Thyroid gland (tissue), 4 donors: ENCODE measurements around the gene FBXW5. TPM values are rescaled to one million over a fixed set of nuclear protein-coding genes. Genes with fewer than 3 reads are reported as not detected.

Source experiments
- DNase-seq, 2 donors: peaks; one replicate each; pipeline ENCODE4 v3.0.0-alpha.2; 2019
- H3K27ac ChIP-seq, 3 donors: fragments of 200-600 bp; sonication (generic); 1 replicate in 2 of 3; 2 replicates in 1 of 3; pipeline ENCODE4 v1.5.1; 2016 to 2019; ENCODE audit warnings: mild to moderate bottlenecking in 1 of 3, moderate library complexity in 1 of 3
- H3K27me3 ChIP-seq: fragments of 200-600 bp; sonication (generic); one replicate; pipeline ENCODE4 v1.5.1; 2019
- H3K36me3 ChIP-seq, 2 donors: fragments of 200-600 bp; sonication (generic); one replicate each; pipeline ENCODE4 v1.5.1; 2016 to 2019
- H3K4me1 ChIP-seq, 2 donors: fragments of 200-600 bp; sonication (generic); one replicate each; pipeline ENCODE4 v1.5.1; 2017 to 2019
- H3K4me3 ChIP-seq, 3 donors: fragments of 200-600 bp; sonication (generic); replicated peaks in 1 of 3; 1 replicate in 2 of 3; 2 replicates in 1 of 3; pipeline ENCODE4 v1.5.1; 2016; ENCODE audit warnings: mild to moderate bottlenecking in 1 of 3
- H3K9me3 ChIP-seq: fragments of 200-600 bp; sonication (generic); one replicate; pipeline ENCODE4 v1.5.1; 2017
- POLR2A ChIP-seq, 2 donors: fragments of 450-650 bp; IDR thresholded peaks; one replicate each; pipeline ENCODE4 v1.6.1; 2017; ENCODE audit warnings: antibody characterized with exemption in 2 of 2, mild to moderate bottlenecking in 2 of 2, moderate library complexity in 1 of 2
- WGBS, 2 donors: methylation state at CpG; one replicate each; pipeline ENCODE4 v1.1.5; 2017; 5-methylcytosine and 5-hydroxymethylcytosine counted together
- intact Hi-C: fragments of 100-400 bp; cut with DNase I; formaldehyde crosslinking; loops from one replicate; pipeline ENCODE4 v1.15.1; 2023
- total RNA-seq, 4 donors: library from RNA; depleted of rRNA; stranded (reverse); fragments of >200 nt; gene quantifications; one replicate each; pipeline ENCODE4 v1.2.3, GENCODE V29; 2016
- TF ChIP-seq, protein P1 (sequence below), 6 experiments: fragments of 200-600 bp in 3 of 6; fragments of 450-650 bp in 3 of 6; sonication (generic) in 3 of 6; IDR thresholded peaks; one replicate each; pipeline ENCODE4 v1.5.1; 2016 to 2019; ENCODE audit warnings: antibody characterized with exemption in 6 of 6, mild to moderate bottlenecking in 2 of 6, inconsistent platforms in 1 of 6, moderate library complexity in 1 of 6

Gene FBXW5
- total RNA-seq, 4 donors from 2014 or later = 138 to 282 (median 203) TPM

DNA sequence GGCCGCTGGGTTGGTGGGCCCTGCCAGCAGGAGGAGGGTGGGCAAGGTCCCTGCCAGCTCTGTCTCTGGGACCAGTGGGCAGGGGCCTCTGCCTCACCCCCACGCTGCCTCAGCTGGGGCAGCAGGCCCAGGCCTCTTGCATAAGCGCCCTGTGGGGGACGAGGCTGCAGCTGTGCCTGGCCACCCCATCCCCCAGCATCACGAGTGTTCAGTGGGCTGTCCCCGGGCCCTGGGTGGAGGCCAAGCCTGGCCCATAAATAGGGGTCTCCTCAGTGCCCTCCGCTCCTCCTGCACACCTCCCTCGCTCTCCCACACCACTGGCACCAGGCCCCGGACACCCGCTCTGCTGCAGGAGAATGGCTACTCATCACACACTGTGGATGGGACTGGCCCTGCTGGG, 32.7 kb upstream of the FBXW5 start, which contains the start of gene PTGDS:
TSS of gene PTGDS (plus strand) at position 282 of the 400 bp plus-strand sequence. CDS start at position 357, 75 bp downstream.
- intact Hi-C loops = no loop called here
- Histone ChIP-seq H3K9me3 (no peaks in the 10 kb centered on the region), H3K4me3 (peak within 1 kb of the TSS in 1 of 3 donors; percentile 30), H3K4me1 (peaks cover 7 to 13% of the 10 kb centered on the region in 2 donors), H3K27ac (no peak within 1 kb of the TSS), H3K27me3 (no peaks in the 10 kb centered on the region), H3K36me3 (no peaks in the 10 kb centered on the region)
- no peak for TF ChIP-seq POLR2A (IDR thresholded peaks at IDR 0.05)
- TF ChIP-seq, protein P1, sequence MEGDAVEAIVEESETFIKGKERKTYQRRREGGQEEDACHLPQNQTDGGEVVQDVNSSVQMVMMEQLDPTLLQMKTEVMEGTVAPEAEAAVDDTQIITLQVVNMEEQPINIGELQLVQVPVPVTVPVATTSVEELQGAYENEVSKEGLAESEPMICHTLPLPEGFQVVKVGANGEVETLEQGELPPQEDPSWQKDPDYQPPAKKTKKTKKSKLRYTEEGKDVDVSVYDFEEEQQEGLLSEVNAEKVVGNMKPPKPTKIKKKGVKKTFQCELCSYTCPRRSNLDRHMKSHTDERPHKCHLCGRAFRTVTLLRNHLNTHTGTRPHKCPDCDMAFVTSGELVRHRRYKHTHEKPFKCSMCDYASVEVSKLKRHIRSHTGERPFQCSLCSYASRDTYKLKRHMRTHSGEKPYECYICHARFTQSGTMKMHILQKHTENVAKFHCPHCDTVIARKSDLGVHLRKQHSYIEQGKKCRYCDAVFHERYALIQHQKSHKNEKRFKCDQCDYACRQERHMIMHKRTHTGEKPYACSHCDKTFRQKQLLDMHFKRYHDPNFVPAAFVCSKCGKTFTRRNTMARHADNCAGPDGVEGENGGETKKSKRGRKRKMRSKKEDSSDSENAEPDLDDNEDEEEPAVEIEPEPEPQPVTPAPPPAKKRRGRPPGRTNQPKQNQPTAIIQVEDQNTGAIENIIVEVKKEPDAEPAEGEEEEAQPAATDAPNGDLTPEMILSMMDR (IDR thresholded peaks at IDR 0.05) = no peak
- 71 to 96% methylated on average over 4 to 8 of the region's 10 CpGs for WGBS, 2 donors
- DNase-seq = no peak

DNA sequence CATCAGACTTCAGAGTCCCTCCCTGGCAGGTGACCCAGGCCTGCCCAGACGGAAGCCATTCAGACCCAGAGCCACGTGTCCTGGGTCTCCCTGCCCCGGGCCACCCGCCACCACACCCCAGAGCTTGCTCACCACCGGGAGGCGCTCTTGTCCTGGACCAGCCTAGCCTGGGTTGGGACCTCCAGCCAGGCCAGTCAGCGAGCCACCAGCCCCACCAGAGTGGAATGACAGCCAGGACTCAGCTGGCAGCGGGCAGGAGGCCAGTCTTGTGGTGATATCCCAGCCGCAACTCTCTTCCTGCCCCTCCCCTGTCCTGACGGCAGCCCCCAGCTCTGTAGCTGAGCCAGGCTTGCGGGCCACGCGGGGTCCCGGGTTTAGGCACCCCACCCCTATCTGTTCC, 31.1 kb upstream of the FBXW5 start:
- DNase-seq = no peak
- WGBS, 2 donors = 76 to 78% methylated on average over 8 to 10 of the region's 14 CpGs
- Histone ChIP-seq H3K27ac (no peak overlapping the region), H3K36me3 (no peaks in the 10 kb centered on the region), H3K27me3 (no peaks in the 10 kb centered on the region), H3K9me3 (no peaks in the 10 kb centered on the region), H3K4me3 (no peak overlapping the region), H3K4me1 (peaks cover 7 to 13% of the 10 kb centered on the region in 2 donors)
- no peak for TF ChIP-seq POLR2A (IDR thresholded peaks at IDR 0.05)
- TF ChIP-seq, protein P1 (IDR thresholded peaks at IDR 0.05) = peak in 1 of 6 experiments; percentile 13
- intact Hi-C loops = no loop called here

DNA sequence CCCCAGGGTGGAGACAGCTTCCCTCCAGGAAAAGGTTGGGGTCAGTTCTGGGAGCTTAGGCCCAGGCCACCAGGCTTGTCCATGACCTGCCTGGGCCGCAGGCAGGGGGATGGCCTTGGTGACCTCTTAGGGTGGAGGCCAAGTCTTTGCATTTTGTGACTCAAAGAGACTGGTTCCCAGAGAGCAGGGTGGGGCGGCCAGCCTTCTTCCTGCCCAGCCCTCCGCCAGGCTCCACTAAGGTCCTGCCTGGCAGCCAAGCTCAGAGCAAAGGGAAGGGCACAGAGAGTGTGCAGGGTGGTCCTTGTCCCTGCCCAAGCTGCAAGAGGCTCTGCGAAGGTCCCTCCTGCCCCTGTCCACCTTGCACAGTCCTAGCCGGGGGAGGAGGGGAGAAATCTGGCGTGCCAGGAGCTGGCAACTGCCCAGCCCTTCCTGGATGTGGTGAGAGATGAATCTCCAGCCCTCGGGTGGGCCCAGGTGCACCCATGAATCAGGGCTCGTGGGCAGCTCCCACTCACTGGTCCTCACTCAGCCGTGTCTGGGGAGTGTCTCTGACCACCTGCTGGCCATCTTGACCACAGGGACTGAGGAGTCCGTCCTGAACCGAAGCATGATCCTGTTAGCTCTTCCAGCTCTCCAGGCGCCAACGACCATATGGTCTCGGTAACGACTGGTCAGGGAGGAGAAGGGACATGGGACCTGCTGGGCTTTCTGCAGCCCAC, 30.4 kb upstream of the FBXW5 start:
- H3K36me3 ChIP-seq = no peaks in the 10 kb centered on the region
- H3K27me3 ChIP-seq = no peaks in the 10 kb centered on the region
- TF ChIP-seq POLR2A (IDR thresholded peaks at IDR 0.05) = no peak
- TF ChIP-seq, protein P1 (IDR thresholded peaks at IDR 0.05) = no peak
- intact Hi-C loops = no loop called here
- no peak for DNase-seq
- H3K9me3 ChIP-seq = no peaks in the 10 kb centered on the region
- H3K27ac ChIP-seq = no peak overlapping the region
- no peak overlapping the region for H3K4me3 ChIP-seq
- H3K4me1 ChIP-seq = peaks cover 7 to 13% of the 10 kb centered on the region in 2 donors
- WGBS, 2 donors = 68 to 76% methylated on average over 6 to 13 of the region's 15 CpGs

DNA sequence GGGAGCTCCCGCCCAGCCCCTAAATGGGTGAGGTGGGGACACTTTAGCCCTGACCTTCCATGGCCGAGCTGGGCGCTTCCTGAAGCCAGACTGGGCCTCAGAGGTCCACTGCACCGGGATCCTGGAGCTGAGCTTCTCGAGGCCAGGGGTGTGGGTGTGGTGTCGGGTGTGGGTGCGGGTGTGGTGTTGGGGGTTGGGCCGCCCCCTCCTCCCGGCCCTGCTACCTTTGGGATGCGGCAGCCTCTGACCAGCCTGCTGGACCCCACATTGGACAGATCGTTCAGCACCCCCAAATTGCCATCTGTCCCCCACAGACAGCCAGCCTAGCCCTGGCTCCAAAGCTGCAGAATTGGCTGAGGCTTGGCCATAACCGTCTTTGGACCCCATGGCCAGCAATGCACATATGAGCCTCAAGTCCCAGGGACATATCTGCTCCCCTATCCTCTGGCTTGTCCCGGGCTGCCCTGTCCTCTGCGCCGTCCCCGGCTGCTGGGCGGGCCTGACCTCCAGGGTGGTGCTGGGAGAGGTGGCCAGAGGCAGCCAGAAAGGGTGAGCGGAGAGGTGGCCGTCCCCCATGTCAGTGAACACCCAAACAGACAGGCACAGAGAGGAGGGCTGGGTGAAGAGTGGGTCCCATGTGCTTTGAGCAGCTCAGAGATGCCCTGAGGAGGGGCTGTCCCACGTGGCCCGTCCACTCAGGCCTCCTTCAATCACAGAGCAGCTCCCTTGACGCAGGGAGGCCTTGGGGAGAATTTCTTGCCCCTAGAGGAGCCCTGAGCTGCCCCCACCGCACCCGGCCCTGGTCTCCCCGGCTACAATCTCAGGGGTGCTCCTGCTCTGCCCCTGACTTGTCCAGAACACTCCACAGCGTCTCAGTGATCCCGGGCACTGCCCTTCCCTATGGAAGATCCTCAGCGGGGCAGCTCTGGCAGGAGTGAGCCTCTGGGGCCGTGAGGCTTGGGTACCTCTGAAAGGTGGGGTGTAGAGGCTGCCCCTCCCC, 29.4 kb upstream of the FBXW5 start:
- intact Hi-C loops = no loop called here
- peaks cover 7 to 13% of the 10 kb centered on the region in 2 donors for H3K4me1 ChIP-seq
- no peaks in the 10 kb centered on the region for H3K36me3 ChIP-seq
- TF ChIP-seq, protein P1 (IDR thresholded peaks at IDR 0.05) = no peak
- no peak for TF ChIP-seq POLR2A (IDR thresholded peaks at IDR 0.05)
- WGBS, 2 donors = 86 to 96% methylated on average over 18 to 26 of the region's 29 CpGs
- no peak overlapping the region for H3K27ac ChIP-seq
- DNase-seq = no peak
- H3K9me3 ChIP-seq = no peaks in the 10 kb centered on the region
- no peaks in the 10 kb centered on the region for H3K27me3 ChIP-seq
- H3K4me3 ChIP-seq = no peak overlapping the region
